ENCODE measurements around the gene VWA8.
"Not testable (repeated sequence)": the region's sequence is repeated elsewhere in the genome, so short reads cannot be mapped to it uniquely, and the experiment has no call there.

The VWA8 gene

DNA sequence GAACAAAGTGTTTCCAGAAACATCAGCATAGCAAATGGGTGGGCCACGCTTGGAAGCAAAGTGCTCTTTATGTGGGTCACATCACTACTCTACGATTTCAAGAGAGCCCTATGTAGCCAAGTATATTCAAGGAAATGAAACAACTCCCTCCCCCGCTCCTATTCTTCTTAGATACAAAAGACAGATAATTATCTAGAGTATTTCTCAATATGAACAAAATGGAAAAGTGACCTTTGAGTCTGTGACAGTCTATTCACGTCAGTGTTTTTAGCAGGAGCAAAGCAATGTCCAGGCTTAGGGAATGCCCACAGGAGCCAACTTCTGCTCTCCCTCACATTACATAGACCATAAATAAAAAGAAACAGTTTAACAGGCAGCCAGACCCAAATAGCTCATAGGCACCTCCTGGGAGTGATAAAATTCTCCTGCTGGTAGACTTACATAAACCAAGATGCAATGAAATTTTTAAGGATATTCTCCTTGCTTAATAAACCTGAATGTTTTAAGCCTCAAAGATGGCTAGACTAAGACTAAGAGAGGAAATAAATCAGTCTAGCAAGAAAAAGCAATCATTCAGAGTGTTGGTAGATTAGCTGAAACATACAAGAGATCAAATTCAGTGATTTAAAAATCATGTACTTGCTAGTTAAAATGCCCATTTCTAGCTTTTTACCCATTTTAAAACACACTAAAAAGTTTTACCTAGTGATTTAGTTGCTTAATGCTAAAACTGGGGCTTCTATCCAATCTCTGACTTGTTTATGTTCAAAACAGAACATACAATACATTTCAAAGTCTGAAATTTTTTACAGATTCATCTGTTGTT is 320.7 kb downstream of the VWA8 start:
- DNase-seq: no peak

DNA sequence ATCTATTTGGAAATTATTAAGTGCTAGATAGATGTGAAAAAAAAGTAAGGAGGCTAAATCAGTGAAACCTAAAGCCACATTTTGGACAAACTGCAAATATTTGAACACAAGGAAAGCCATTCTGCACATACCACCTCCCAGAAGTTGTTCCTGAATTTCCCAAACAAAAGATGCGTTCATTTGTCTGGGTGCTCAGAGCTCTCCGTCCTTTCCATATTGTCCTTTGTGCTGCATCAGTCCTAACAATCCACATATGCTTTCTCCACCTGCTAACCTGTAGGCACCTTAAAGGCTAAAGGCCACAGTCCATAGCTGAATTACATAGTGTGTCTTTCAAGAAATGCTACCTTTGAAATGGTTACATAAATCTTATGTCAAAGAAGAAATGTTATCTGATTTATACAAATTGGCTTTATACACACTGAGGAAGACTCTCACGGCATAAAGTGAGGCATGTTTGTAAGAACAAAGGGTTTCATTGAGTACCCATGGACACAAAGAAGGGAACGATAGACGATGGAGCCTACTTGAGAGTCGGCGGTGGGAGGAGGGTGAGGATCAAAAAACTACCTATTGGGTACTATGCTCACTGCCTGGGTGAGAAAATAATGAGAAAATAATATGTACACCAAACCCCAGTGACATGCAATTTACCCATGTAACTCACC is 321.5 kb downstream of the VWA8 start:
- no peak for DNase-seq

DNA sequence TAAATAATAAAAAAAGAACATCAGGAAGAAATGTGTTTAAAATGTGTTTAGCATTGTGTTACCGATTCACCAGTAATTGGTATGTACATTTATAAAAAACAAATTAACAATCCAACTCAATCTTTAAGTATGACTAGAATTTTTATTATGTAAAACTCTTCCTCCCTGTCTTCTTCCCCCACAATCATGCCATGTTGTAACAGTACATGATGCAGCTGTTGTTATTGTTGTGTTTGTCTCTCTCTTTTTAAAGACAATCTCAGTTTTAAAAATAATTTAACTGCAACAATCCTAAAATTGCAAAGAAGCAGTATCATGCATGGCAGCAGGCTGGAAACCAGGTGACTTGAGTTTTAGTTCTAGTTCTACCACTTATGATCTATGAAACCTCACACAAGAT is 323.3 kb downstream of the VWA8 start:
- DNase-seq: no peak

DNA sequence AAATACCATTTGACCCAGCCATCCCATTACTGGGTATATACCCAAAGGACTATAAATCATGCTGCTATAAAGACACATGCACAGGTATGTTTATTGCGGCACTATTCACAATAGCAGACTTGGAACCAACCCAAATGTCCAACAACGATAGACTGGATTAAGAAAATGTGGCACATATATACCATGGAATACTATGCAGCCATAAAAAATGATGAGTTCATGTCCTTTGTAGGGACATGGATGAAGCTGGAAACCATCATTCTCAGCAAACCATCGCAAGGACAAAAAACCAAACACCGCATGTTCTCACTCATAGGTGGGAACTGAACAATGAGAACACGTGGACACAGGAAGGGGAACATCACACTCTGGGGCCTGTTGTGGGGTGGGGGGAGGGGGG is 323.9 kb downstream of the VWA8 start:
- not testable (repeated sequence) for DNase-seq

DNA sequence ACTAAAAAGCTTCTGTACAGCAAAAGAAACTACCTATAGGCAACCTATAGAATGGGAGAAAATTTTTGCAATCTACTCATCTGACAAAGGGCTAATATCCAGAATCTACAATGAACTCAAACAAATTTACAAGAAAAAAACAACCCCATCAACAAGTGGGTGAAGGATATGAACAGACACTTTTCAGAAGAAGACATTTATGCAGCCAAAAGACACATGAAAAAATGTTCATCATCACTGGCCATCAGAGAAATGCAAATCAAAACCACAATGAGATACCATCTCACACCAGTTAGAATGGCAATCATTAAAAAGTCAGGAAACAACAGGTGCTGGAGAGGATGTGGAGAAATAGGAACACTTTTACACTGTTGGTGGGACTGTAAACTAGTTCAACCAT is 324.3 kb downstream of the VWA8 start:
- DNase-seq: not testable (repeated sequence)

DNA sequence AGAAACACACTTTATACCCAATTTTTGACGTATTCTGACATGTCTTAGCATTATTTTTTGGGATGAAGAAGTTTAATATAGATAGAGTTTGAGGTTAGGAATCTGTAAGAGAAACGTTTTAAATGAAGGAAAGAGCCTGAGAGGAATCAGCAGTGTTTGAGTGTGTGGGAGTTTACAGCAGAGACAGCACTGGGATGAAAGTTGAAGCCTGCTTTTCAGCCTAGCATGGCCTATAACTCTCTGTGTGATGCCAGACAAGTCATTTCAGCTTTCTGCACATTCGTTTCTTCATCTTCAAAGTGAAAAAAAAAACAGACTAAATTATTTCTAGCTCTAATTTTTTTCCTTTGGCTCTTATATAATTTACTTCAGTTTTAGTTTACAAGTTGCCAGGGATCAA is 326.5 kb downstream of the VWA8 start:
- DNase-seq: no peak

DNA sequence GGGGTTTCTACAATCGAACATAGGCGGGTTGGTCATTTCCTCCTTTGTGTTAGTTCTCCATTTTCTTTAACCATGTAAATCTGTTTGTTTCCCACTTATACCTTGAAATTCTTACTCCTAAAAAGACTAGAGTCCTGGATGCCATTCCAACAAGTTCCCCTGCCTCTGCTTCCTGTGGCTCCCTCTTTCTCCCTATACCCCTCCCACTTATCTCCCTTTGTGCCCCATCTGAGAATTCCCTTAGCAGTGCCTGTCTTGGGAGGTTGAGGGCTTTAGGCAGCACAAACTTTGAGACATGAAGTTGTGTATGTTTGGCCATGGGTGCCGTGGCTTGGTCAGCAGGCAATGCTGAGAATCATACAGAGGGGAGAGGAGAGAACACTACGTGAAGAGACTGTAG is 327.1 kb downstream of the VWA8 start:
- DNase-seq: no peak

DNA sequence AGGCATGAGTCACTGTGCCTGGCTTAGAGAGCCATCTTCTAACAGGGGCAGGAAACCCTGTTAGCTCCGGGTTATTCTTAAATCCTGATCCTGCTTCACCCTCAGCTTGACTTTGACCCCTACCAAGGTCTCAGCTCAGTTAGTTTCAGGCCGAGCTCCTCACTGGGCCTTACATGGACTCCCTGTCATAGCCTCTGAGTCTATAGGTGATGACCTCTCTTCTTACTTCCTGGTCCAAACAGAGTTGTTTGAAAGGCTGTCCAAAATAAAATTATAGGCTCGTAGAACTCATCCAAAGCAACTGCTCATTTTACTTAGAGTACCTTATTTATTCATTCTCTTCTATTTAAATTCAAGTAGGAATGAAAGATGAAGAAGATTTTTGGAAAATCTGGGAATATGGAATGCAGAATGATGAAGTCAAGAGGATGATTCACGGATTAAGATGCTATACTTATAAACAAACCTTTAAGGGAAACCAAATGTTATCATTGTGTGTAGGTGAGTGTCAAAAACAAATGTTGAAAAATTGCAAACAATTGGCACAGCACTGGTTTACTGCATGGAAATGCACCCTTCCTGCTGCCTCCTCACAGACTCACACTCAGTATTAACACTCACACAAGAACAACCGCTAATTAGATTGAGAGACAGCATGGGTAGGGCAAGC is 329.5 kb downstream of the VWA8 start:
- no peak for DNase-seq

DNA sequence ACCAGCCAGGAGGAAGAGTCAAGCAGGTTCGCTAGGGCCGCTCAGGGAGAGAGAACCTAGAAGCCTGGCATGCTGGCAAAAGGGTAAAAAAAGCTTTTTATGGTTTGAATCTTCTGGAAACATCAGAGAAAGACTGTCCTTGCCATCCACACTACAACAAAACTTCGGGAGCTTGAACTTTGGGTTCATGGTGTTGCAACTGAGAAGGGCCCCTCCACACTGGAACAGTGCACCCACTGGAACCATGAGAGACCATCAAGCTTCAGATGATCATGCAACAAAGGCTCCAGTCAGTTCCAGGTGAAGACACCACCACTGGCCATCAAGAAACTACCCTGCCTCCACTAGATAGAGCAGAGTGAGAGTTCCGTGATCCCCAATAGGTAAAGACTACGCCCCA is 333.5 kb downstream of the VWA8 start:
- no peak for DNase-seq

DNA sequence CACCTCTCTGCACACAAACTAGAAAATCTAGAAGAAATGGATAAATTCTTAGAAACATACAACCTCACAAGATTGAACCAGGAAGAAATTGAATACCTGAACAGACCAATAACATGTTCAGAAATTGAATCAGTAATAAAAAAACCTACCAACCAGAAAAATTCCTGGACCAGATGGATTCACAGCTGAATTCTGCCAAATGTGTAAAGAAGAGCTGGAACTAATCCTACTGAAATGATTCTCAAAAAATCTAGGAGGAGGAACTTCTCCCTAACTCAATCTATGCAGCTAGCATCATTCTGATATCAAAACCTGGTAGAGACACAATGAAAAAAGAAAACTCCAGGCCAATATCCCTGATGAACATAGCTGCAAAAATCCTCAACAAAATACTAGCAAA is 336.9 kb downstream of the VWA8 start:
- DNase-seq: no peak

DNA sequence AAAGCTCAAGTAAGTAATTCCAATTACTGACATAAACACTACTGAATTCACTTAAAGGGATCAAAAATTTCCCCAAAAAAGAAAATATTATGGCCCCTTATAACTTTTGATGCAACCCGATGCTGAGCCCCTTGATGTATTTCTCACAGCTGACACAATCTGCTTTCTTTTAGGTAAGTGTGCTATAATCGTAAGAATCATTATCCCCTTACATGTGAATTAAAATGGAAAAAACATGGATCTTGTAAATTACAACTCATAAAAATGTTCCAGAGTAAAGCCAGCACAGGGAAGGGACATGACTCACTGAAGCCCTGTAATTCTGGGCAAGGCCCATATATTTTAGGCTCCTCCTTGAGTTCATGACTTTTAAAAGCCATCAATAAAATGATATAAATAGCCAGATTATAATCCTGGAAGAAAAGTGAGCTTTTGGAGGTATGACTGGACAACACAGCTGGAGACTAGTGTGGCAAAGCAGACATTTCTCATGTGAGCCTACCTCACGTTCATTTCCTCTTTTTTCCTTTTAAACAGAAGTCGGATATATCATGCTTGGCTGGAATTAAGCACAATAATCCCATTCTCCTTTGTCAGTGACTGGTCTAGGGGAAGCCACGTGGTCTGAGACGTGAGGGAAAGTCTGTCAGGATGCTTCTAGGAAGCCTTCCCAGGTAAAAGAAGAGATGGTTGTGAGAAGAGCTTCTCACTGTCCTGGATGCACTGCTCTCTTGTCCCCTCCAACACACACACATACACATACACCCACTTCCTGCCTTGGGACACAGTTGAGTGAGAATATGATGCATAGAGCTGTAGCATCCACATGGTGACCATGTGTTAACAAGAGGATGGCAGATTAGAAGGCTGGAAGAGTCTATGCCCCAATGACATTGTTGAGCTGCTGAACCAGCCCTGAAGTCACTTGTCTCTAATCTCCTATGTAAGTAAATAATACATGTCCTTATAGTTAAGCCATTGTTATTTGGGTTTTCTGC is 338.2 kb downstream of the VWA8 start:
- DNase-seq: no peak

DNA sequence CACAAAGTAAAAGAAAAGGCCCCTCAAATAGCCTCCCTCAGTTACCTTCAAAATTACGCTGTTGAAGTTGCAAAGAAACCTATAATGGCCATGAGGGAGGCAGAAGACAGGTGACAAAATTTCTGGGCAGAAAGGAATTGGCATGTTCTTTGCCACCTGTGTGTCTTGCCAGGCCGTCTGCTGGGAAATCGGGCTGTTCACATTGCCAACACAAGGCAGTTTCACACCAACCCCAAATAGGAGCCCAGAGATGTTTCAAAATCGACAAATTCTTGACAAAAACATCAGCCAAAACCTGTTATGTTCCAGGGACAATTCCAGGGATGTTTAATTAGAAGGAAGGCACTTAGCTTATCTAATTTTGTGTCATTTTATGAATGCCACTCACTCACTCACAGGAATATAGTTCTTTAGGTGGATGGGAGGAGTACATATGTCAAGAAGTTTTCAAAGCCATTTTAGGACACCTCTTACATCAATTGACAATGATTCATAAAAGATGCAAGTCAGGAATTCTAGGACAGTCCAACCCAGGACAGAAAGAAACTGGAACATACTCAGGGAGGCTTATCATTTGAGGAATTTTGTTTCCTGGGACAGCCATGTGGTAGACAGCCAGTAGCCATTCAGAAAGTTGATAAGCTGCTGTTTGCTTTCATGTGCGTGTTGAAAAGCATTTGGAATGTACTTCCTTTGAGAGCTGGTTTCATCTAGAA is 339.0 kb downstream of the VWA8 start:
- no peak for DNase-seq

DNA sequence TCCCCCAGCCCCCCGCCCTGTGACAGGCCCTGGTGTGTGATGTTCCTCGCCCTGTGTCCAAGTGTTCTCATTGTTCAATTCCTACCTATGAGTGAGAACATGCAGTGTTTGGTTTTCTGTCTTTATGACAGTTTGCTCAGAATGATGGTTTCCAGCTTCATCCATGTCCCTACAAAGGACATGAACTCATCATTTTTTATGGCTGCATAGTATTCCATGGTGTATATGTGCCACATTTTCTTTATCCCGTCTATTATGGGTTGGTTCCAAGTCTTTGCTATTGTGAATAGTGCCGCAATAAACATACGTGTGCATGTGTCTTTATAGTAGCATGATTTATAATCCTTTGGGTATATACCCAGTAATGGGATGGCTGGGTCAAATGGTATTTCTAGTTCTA is 343.3 kb downstream of the VWA8 start:
- not testable (repeated sequence) for DNase-seq

DNA sequence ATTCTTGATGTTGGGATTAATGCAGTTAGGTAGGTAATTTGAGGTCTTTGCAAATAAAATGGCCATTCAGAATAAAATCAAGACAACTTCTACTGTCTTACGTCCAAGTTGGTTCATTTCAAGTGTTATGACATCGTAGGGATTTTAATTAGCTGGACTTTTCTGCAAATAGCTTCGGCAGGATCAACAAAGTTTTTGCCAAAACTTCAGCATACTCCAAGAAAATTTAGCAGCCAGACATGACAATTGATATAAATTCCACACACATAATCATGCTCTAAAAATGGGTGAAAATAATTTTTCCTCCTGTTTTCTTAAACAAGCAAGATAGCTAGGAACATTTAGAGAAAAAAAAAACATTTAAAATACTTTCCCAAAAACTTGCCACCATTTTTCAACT is 344.8 kb downstream of the VWA8 start:
- no peak for DNase-seq

DNA sequence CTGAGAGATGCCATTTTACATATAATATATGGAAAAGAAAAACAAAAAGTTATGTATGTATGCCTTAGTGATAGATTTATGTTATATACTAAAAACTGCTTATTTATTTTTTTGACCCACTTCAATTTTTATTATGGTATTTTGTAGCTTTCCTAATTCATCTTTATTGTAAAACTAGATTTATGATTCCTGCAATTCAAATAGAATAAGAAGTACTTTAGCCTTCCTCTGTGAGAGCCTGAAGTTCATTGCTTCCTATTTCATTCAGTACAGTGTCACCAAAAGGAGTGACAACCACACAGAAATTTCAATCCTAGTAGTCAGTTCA is 345.4 kb downstream of the VWA8 start:
- no peak for DNase-seq

DNA sequence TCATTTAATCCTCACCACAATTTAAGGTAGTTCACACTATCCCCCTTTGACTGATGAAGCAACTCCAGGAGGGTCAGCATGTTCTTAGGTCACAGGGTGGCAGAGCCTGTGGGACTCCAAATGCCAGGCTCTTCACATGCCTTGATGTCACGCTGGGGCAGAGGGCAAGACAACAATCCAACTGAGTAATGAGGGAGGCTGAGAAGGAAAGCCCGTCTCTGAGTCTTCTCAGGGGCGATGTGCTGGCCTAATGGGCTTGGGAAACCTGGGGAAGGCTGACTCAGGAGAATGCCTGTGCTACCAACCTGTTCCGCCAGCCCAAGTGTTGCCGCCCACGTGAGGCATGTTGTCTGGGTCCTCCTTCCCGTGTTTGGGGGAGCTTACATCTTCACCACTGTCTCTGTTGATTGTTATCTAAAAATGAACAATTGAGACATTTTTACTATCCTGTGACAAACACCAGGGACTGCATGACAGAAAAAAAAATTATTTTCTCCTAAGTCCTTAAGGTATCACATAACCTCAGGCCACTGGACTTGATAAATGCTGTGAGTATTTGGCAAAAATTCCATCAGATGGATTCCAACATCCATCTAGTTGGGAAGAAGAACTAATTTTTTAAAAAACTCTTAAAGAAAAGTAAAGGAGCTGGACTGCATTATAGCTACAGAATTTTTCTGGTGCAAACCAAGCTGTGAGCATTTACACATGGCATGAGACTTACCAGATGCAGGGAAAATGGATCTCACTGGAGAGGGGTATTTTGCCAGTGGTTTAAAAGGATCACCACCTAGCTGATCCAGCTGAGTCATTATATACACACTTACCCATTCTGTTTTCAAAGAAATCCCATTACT is 346.0 kb downstream of the VWA8 start:
- DNase-seq: no peak

DNA sequence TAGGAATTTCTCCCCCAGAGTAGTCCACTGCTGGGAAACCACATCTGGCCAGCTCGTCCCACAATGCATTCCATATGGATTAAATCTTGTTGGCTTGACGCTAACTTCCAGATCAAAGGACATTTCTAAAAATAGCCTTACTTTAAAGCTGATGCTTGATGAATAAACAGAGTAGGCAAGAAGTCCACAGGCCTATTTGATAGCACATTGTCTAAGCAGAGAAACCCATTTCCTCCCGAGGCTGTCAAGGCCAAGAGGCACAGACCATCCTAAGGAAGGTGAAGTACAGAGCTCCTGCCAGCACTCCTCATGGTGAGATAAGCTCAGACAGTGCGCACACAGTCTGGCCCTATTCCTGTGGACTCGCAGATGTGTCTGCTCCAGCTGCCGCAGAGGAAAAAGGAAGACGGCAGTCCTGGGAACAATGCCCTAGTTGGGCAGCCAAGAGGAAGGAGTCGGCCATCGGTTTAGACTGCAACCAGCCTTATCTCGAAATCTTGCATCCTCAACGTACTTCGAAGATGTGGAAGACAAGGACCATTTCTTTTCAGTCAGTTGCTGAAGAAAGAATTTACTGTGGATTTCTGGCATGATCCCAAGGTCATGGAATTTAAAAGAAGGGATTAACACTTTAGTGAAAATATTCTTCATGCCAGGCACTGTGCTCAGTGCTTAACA is 346.8 kb downstream of the VWA8 start:
- DNase-seq: no peak

DNA sequence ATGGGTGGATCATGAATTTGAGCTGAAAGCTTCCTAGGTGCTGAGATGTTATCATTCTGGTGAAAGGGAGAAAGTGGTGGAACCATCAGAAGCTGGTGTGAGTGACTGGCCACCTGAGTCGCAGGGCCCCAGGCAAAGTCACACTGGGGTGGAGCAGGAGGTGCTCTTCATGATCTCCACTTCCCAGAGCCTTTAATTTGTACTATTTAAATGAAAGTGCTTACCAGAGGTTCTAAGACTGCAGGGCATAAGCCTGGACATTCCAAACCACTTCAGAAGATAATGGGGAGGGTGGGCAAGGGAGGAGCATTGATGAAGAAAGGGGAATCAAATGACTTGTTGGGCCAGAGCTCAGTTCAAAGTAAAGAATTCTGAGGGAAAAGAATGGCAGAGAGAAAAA is 347.4 kb downstream of the VWA8 start:
- no peak for DNase-seq

DNA sequence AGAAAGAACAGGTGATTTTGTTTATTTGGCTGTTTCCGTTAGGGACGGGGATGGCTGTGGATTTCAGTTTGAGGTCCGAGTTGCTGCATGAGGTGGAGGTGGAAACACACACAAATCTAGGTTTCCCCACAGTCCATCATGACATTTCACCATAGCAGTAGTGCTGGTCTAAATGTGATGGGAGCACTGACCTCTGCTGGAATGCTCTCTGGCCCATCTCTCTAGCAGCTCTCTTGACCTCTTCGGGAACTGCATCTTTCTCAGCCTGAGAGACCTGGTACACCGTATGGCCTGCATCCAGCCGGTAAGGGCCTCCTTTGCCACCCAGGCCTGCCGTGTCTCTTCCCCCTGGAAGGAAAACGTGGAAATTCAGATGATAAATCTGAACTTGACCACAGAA is 349.5 kb downstream of the VWA8 start:
- DNase-seq: no peak

DNA sequence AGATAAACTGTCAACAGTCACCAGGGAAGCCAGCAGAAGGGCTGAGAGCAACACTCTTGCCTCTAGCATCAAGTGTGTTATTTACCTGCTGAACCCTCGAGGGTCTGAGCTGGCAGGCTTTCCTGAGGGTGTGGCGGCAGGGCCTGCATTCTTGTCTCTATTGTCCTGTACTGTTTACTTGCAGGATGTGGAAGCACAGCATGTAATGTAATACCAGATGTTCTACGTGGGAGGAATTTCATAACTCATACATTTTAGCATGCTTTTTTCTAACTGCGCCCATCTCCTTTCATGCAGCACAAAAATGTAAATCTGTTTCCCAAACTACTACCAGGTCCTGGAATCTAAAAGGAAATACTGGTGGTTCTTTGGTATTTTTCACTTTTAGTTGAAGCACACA is 350.5 kb downstream of the VWA8 start:
- peak; percentile 12 for DNase-seq

DNA sequence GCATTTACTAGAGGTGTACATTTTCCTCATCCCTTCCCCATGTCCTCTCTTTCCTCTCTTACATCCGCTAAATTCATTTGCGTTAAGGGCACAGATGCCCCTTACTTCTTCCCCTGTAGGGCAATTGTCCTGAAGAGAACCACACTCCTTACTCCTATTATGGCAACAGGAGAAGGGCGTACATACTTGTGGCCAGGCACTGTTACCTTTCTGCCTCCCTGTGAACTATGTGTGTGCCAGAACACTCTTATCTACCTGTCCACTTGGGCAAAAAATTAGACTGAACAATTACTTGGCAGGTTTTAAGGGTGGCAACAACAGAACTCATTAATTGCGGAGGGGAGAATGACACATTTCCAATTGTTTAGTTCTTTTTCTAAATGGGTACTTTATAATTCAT is 351.1 kb downstream of the VWA8 start:
- DNase-seq: no peak
